Measurements from ENCODE around the gene UBQLNL. TPM values are rescaled to one million over a fixed set of nuclear protein-coding genes. Genes with fewer than 3 reads are reported as not detected.

The UBQLNL gene, protein sequence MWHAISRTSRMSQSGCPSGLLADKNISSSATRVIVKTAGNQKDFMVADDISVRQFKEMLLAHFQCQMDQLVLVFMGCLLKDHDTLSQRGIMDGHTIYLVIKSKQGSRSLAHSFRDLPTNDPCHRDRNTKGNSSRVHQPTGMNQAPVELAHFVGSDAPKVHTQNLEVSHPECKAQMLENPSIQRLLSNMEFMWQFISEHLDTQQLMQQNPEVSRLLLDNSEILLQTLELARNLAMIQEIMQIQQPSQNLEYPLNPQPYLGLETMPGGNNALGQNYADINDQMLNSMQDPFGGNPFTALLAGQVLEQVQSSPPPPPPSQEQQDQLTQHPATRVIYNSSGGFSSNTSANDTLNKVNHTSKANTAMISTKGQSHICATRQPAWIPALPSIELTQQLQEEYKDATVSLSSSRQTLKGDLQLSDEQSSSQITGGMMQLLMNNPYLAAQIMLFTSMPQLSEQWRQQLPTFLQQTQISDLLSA
- under 1 TPM in 1 of 6 donors, not detected in 5; 0.39 TPM for polyA plus RNA-seq (ENCODE audit: low read depth in 6 of 6)

- no peaks in the 10 kb centered on the region for H3K27me3 Mint-ChIP-seq
- H3K36me3 Mint-ChIP-seq, result no peaks in the 10 kb centered on the region
- no peaks in the 10 kb centered on the region for H3K9me3 Mint-ChIP-seq
- no peaks in the 10 kb centered on the region for H3K4me1 Mint-ChIP-seq
- DNase-seq, result no peak
- H3K4me3 Mint-ChIP-seq, result no peak within 1 kb of the TSS
- no peak for ATAC-seq (ENCODE audit: low read depth in 2 of 2)
- no peak within 1 kb of the TSS for H3K27ac Mint-ChIP-seq
These were observed at the start of gene UBQLNL for GRCh38 chr11:5516599-5516998. Gene UBQLNL, minus strand, starts transcription at chr11:5516699. Its CDS starts 258 bp downstream, at chr11:5516441.

DNA sequence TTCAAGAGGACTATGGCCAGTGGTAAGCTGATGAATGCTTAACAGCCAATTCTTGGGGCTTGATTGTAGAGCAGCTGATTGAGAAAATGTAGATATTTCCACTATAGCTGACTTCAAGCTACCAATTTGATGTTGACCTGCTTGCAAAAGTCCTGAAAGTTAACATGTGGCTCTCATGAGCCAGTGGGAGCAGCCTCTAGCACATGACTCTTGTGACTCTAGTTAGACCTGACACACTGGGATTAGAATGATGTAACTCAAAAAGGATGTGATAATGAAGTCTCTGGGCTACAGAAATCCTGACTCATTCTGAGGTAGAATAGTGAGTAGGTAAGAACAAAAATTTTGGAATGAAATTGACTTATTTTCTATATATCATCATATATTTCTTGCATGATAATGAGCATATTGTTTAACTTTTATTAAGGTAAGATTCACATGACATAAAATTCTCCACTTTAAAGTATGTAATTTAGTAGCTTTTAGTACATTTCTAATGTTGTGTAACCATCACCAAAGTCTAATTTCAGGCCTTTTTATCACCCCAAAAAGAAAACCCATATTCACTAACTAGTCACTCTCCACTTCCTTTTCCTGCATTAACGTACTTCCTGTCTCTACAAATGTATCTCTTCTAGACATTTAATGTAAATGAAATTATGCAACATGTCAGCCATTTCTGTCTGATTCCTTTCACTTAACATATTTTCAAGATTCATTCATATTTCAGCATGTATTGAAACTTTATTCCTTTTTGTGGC is 47.9 kb upstream of the UBQLNL start:
- Mint-ChIP-seq H3K36me3 (peaks cover 0 to 5% of the 10 kb centered on the region in 2 donors), H3K4me3 (no peak overlapping the region), H3K27me3 (no peaks in the 10 kb centered on the region), H3K27ac (peak overlapping the region in 1 of 6 donors; percentile 5), H3K4me1 (no peaks in the 10 kb centered on the region), H3K9me3 (peaks cover 0 to 5% (median 0%) of the 10 kb centered on the region in 7 donors)
- DNase-seq (no peak), ATAC-seq (ENCODE audit: low read depth in 2 of 2) (no peak)

DNA sequence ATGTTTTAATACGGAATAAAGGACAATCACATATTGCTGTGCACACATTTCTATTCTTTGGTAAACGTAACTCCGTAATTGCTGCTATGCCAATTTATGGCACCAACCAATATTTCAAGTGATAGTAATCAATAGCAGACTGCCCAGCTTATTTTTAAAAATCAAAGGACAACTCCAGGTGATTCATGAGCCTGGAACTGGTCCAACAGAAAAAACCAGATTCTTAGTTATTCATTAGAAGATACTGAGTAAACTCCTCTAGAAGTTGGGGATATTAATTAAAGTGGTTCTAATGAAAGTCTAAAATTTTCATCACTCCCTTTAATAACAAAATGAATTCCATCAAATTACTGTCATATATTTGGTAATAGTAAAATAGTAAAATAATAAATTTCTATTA is 41.3 kb upstream of the UBQLNL start:
- Mint-ChIP-seq H3K4me3 (no peak overlapping the region), H3K36me3 (no peaks in the 10 kb centered on the region), H3K9me3 (no peaks in the 10 kb centered on the region), H3K27ac (no peak overlapping the region), H3K4me1 (peaks cover 0 to 4% (median 2%) of the 10 kb centered on the region in 3 donors), H3K27me3 (peaks cover 4 to 17% (median 6%) of the 10 kb centered on the region in 3 donors)
- DNase-seq (no peak), ATAC-seq (ENCODE audit: low read depth in 2 of 2) (no peak)

DNA sequence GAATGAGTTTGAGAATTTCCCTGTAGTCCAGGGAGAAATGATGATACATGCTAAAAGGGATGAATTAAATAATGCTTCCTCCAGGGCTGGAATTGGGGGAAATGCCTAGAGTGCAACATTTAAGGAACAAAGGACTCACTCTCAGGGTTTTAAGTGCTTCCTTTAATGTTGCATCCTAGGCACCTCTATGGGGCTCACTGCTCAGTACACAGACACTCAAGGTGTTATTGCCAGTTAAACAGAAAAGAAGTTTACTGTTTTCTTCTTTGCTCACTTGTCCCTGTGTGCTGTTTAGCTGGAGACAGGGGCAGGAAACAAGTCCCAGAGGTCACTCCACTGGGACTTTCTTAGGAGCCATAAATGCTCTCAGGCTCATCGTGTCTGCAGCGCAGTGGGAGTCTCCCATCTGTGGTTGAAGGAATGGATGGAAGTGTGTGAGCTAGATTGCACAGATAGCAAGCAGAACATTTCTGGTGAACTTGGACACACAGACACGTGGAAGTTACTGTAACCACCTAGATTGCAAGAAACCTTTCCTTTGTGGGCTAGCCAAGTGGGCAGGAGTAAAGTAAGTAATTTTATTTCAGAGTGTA is 40.2 kb upstream of the UBQLNL start:
- no peaks in the 10 kb centered on the region for H3K9me3 Mint-ChIP-seq
- H3K4me1 Mint-ChIP-seq, result peaks cover 0 to 4% (median 2%) of the 10 kb centered on the region in 3 donors
- DNase-seq, result no peak
- H3K4me3 Mint-ChIP-seq, result no peak overlapping the region
- H3K36me3 Mint-ChIP-seq, result peaks cover 0 to 4% of the 10 kb centered on the region in 2 donors
- peaks cover 4 to 21% (median 8%) of the 10 kb centered on the region in 3 donors for H3K27me3 Mint-ChIP-seq
- no peak for ATAC-seq (ENCODE audit: low read depth in 2 of 2)
- H3K27ac Mint-ChIP-seq, result no peak overlapping the region

DNA sequence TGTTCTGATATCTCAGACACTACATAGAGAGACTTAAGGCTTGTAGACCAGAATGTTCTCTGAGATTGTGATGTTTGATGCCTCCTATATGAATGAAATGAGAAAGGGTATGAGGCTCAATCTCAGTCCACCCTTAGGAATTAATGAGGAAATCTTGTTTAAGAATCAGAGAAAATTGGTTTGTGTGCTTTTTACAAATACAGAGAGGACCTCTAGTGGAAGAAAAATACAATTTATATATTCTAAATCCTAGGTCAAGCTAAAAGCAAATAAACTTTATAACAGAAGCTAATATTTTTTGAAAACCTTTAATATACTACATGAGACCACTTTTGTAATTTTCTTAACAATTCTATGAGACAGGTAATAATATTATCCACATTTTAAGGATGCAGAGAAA is 36.8 kb upstream of the UBQLNL start:
- H3K27me3 Mint-ChIP-seq, result peaks cover 4 to 26% (median 11%) of the 10 kb centered on the region in 3 donors
- peaks cover 0 to 4% (median 2%) of the 10 kb centered on the region in 3 donors for H3K4me1 Mint-ChIP-seq
- peaks cover 0 to 7% of the 10 kb centered on the region in 2 donors for H3K36me3 Mint-ChIP-seq
- no peak for ATAC-seq (ENCODE audit: low read depth in 2 of 2)
- DNase-seq, result no peak
- peaks cover 0 to 11% (median 0%) of the 10 kb centered on the region in 7 donors for H3K9me3 Mint-ChIP-seq
- H3K27ac Mint-ChIP-seq, result no peak overlapping the region
- H3K4me3 Mint-ChIP-seq, result no peak overlapping the region

DNA sequence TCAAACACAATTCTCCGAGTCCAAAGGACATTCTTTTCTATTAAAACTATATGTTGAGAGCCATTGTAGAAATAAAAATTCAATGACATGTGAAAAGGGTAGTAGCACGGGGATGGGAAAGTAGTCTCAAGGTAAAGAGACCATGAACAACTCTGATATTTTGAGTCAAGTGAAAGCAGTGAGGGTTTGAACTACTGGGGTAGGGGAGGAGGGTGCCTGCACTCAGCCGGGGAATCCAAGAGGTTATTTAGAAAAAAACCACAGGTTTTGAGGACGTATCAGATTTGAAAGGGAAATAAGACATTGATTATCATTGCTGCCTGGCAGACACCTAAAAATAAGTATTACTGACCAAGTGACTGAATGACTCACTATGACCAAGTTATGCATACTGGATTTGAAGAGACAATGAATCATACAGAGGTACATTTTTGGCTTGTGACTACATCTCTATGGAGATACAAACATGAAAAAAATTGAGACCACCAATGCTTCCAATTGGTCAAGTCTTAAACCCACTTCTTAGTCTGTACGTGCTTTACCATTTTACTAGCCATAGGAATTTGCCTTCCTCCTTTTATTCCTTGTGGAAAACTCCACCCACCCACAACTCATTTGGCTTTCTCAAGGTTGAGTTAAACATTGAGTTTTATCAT is 34.1 kb upstream of the UBQLNL start:
- H3K27ac Mint-ChIP-seq, result no peak overlapping the region
- H3K27me3 Mint-ChIP-seq, result peaks cover 4 to 18% (median 11%) of the 10 kb centered on the region in 3 donors
- DNase-seq, result no peak
- peaks cover 0 to 4% (median 2%) of the 10 kb centered on the region in 3 donors for H3K4me1 Mint-ChIP-seq
- peaks cover 0 to 7% of the 10 kb centered on the region in 2 donors for H3K36me3 Mint-ChIP-seq
- H3K4me3 Mint-ChIP-seq, result no peak overlapping the region
- no peak for ATAC-seq (ENCODE audit: low read depth in 2 of 2)
- H3K9me3 Mint-ChIP-seq, result peaks cover 0 to 11% (median 0%) of the 10 kb centered on the region in 7 donors

DNA sequence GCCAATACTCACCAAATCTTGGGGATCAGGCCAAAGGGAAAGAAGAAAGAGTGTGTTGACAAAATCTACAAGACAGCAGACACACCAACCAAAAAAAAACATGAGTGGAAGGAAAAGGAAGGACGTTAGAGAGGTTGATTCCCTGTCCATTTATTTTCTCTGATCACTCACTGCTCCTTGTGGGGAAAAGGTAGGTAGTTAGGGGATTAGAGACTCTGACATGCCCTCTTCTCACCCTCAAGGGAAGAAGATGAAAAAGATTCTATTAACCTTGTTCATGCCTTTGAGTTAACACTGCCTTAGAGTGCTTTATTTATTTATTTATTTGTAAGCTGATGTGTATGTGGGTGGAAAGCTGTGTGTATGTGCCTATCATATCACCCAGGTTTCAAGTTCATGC is 31.9 kb upstream of the UBQLNL start, which contains the start of gene OR52H1:
Gene OR52H1 (minus strand): TSS at position 101 of the 400 bp plus-strand sequence. CDS start 3,035 bp downstream, outside the sequence.
- peaks cover 0 to 11% (median 0%) of the 10 kb centered on the region in 7 donors for H3K9me3 Mint-ChIP-seq
- H3K27ac Mint-ChIP-seq, result no peak within 1 kb of the TSS
- H3K36me3 Mint-ChIP-seq, result peaks cover 0 to 7% of the 10 kb centered on the region in 2 donors
- no peak within 1 kb of the TSS for H3K4me3 Mint-ChIP-seq
- DNase-seq (no peak), ATAC-seq (ENCODE audit: low read depth in 2 of 2) (no peak)
- H3K4me1 Mint-ChIP-seq, result no peaks in the 10 kb centered on the region
- peaks cover 0 to 10% (median 5%) of the 10 kb centered on the region in 3 donors for H3K27me3 Mint-ChIP-seq

GRCh38 chr11:5547982-5548381 is 31.5 kb upstream of the UBQLNL start:
- DNase-seq, result no peak
- Mint-ChIP-seq H3K4me1 (no peaks in the 10 kb centered on the region), H3K27ac (no peak overlapping the region), H3K36me3 (peaks cover 0 to 7% of the 10 kb centered on the region in 2 donors), H3K27me3 (peaks cover 0 to 10% (median 5%) of the 10 kb centered on the region in 3 donors), H3K9me3 (peaks cover 0 to 11% (median 0%) of the 10 kb centered on the region in 7 donors), H3K4me3 (no peak overlapping the region)
- no peak for ATAC-seq (ENCODE audit: low read depth in 2 of 2)

- ATAC-seq (ENCODE audit: low read depth in 2 of 2) (no peak), DNase-seq (no peak)
- Mint-ChIP-seq H3K9me3 (peaks cover 0 to 11% (median 0%) of the 10 kb centered on the region in 7 donors), H3K27ac (no peak overlapping the region), H3K36me3 (peaks cover 0 to 1% of the 10 kb centered on the region in 2 donors), H3K27me3 (peaks cover 0 to 3% (median under 1%) of the 10 kb centered on the region in 3 donors), H3K4me1 (no peaks in the 10 kb centered on the region), H3K4me3 (no peak overlapping the region)
These were observed 30.0 kb upstream of the UBQLNL start for GRCh38 chr11:5546457-5546856.

- no peaks in the 10 kb centered on the region for H3K27me3 Mint-ChIP-seq
- H3K4me3 Mint-ChIP-seq, result no peak overlapping the region
- H3K9me3 Mint-ChIP-seq, result peaks cover 0 to 13% (median 5%) of the 10 kb centered on the region in 7 donors
- no peaks in the 10 kb centered on the region for H3K4me1 Mint-ChIP-seq
- H3K27ac Mint-ChIP-seq, result no peak overlapping the region
- H3K36me3 Mint-ChIP-seq, result no peaks in the 10 kb centered on the region
- DNase-seq (no peak), ATAC-seq (ENCODE audit: low read depth in 2 of 2) (no peak)
These were observed 24.9 kb upstream of the UBQLNL start for GRCh38 chr11:5541427-5541826.

GRCh38 chr11:5536482-5536881 is 20.0 kb upstream of the UBQLNL start:
- Mint-ChIP-seq H3K27ac (no peak overlapping the region), H3K4me1 (no peaks in the 10 kb centered on the region), H3K27me3 (no peaks in the 10 kb centered on the region), H3K9me3 (peaks cover 0 to 14% (median 5%) of the 10 kb centered on the region in 7 donors), H3K36me3 (no peaks in the 10 kb centered on the region), H3K4me3 (no peak overlapping the region)
- ATAC-seq (ENCODE audit: low read depth in 2 of 2) (no peak), DNase-seq (no peak)

DNA sequence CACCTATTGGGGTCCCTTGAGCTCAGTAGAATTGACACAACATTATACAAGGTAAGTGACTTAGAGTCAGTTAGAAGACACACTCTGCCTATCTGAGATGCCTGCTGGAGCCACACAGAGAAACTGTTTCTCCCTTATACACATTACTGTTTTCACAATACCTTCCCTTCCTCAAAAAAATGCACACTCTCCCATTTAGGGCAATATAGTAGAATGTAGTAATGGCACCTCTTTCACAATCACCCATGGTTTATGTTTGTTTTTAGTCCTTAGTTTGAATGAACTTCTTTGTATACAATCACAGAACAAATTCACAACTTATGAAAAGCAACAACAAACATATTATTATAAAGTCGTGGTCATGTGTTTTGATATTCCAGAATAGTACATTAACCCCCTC is 17.5 kb upstream of the UBQLNL start:
- no peak for ATAC-seq (ENCODE audit: low read depth in 2 of 2)
- H3K27me3 Mint-ChIP-seq, result no peaks in the 10 kb centered on the region
- no peak overlapping the region for H3K4me3 Mint-ChIP-seq
- no peak overlapping the region for H3K27ac Mint-ChIP-seq
- no peak for DNase-seq
- peaks cover 0 to 14% (median 5%) of the 10 kb centered on the region in 7 donors for H3K9me3 Mint-ChIP-seq
- H3K4me1 Mint-ChIP-seq, result no peaks in the 10 kb centered on the region
- no peaks in the 10 kb centered on the region for H3K36me3 Mint-ChIP-seq
